AG09309 (cell line): Measurements from ENCODE around the gene GPR107.

ENCODE experiments used
- DNase-seq: peaks from one replicate; pipeline ENCODE4 v3.0.0-alpha.2; 2010; ENCODE audit warnings: low read depth
- H3K4me3 ChIP-seq: 2 replicates; pipeline ENCODE4 v1.5.1; 2011; ENCODE audit warnings: mild to moderate bottlenecking, low read depth, low read length, moderate library complexity; ENCODE audit not compliant: control insufficient read depth
- TF ChIP-seq, protein P1 (sequence below): IDR thresholded peaks from 2 replicates; pipeline ENCODE4 v1.5.1; 2011; ENCODE audit warnings: mild to moderate bottlenecking, low read depth, low read length, inconsistent platforms; ENCODE audit not compliant: insufficient read depth, control insufficient read depth; ENCODE audit errors: missing control alignments

GPR107 gene

DNA sequence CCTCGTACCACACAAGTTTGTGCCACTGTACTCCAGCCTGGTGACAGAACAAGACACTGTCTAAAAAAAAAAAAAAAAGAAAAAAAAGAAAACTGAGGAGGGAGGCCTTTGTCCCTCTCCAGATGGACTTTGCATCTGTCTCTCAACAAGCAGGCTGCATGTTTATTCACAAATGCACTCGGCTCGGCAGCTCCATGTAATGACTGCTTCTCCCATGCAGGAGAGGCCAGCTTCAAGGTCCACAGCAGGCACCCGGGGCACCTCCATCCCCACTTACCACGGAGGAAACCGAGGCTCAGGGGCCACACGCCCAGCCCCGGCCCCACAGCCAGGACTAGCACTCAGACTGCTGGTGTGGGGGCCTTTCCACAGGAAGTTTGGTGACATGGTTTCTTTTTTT is 105.4 kb downstream of the GPR107 start:
- no peak overlapping the region for H3K4me3 ChIP-seq
- TF ChIP-seq, protein P1, sequence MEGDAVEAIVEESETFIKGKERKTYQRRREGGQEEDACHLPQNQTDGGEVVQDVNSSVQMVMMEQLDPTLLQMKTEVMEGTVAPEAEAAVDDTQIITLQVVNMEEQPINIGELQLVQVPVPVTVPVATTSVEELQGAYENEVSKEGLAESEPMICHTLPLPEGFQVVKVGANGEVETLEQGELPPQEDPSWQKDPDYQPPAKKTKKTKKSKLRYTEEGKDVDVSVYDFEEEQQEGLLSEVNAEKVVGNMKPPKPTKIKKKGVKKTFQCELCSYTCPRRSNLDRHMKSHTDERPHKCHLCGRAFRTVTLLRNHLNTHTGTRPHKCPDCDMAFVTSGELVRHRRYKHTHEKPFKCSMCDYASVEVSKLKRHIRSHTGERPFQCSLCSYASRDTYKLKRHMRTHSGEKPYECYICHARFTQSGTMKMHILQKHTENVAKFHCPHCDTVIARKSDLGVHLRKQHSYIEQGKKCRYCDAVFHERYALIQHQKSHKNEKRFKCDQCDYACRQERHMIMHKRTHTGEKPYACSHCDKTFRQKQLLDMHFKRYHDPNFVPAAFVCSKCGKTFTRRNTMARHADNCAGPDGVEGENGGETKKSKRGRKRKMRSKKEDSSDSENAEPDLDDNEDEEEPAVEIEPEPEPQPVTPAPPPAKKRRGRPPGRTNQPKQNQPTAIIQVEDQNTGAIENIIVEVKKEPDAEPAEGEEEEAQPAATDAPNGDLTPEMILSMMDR: no peak
- no peak for DNase-seq

DNA sequence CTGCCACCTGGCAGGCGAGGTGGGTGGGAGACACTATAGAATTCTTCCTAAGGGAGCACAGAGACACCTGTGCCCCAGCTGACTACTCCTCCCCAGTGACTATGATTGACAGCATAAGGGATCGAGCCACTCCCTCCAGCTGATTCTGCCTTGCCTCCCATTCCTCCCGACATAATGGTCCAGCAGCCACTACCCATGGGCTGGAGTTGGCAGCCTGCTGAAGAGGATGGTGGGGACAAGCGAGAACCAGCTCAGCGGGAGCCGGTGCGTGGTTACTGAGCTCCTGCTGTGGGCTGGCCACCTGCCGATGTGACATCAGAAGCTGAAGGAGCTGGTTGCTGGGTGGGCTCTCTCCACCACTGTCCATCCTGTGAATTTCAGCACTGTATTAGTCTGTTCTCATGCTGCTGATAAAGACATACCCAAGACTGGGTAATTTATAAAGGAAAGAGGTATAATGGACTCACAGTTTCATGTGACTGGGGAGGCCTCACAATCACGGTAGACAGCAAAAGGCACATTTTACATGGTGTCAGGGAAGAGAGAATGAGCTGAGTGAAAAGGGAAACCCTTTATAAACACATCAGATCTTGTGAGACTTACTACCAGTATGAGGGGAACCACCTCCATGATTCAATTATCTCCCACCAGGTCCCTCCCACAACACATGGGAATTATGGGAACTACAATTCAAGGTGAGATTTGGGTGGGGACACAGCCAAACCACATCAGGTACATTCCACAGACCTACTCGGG is 106.4 kb downstream of the GPR107 start:
- no peak overlapping the region for H3K4me3 ChIP-seq
- TF ChIP-seq, protein P1: no peak
- DNase-seq: no peak

DNA sequence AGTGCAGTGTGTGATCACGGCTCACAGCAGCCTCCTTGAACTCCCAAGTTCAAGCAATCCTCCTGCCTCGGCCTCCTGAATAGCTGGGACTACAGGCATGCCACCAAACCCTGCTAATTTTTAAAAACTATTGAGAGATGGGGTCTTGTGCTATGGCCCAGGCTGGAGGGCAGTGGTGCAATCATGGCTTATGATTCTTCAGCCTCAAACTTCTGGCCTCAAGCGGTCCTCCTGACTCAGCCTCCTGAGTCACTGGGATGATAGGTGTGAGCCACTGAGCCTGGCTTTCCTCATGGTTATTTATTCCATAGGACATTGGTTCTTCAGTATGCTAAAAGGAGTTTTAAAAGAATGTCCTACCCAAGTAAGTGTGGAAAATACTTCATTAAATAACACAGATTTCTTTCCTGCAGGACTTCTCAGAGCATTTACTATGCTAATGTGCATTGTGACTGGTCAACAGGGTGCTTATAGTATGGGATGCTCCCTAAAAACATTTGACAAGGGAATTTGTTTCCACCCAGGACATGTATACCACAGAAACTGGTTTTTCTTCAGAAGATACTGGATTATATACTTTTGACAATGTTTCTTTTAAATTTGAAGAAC is 107.3 kb downstream of the GPR107 start:
- TF ChIP-seq, protein P1: no peak
- H3K4me3 ChIP-seq: no peak overlapping the region
- no peak for DNase-seq

DNA sequence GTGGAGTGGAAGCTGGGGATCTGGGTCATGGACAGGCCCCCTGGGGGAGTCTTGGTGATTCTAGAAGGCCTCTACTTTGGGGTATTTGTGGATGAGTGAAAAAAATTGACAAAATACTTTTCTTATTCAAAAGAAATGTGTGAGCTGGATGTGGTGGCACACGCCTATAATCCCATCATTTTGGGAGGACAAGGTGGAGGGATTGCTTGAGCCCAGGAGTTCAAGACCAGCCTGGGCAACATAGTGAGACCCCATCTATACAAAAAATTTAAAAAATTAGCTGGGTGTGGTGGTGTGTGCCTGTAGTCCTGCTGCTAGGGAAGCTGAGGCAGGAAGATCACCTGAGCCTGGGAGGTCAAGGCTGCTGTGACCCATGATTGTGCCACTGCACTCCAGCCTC is 111.9 kb downstream of the GPR107 start:
- H3K4me3 ChIP-seq: no peak overlapping the region
- TF ChIP-seq, protein P1: no peak
- no peak for DNase-seq

DNA sequence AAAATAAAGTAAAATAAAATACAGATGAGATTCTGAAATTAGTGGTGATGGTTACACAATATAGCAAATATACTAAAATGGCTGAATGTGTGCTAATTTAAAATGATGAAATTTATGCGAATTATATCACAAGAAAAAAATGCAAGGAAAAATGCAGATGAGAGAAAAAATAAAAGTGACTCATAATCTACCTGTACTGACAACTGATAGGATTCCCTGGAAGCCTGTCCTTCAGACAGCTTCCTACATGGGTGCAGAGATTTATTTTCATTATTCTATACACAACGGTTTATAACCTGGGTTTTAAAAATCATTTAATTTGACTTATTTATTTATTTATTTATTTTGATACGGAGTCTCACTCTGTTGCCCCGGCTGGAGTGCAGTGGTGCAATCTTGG is 112.7 kb downstream of the GPR107 start:
- H3K4me3 ChIP-seq: no peak overlapping the region
- TF ChIP-seq, protein P1: no peak
- DNase-seq: no peak

DNA sequence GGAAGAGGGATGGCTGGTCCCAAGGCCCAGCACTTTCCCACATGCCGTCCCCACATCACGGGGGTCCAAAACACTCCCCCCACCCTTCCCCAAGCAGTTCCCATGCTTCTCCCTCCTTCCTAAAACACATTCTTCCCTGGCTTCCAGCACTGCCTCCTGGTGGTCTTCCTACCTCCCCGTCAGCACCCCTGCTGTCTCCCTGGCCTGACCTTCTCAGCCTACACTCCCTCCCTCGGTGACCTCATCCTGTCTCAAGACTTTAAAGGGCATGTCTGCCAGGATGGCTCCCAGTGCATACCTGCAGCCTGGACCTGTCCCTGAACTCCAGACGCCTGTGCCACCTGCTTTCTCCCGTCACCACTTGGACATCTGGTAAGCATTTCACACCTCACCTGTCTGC is 114.2 kb downstream of the GPR107 start:
- DNase-seq: no peak
- TF ChIP-seq, protein P1: no peak
- H3K4me3 ChIP-seq: no peak overlapping the region
